Measurements from ENCODE around the gene CYP26C1. TPM values are rescaled to one million over a fixed set of nuclear protein-coding genes. Genes with fewer than 3 reads are reported as not detected.

CYP26C1 gene
- total and polyA plus RNA-seq, 2 donors from 2014 or later = 0.09 to 0.35 TPM

DNA sequence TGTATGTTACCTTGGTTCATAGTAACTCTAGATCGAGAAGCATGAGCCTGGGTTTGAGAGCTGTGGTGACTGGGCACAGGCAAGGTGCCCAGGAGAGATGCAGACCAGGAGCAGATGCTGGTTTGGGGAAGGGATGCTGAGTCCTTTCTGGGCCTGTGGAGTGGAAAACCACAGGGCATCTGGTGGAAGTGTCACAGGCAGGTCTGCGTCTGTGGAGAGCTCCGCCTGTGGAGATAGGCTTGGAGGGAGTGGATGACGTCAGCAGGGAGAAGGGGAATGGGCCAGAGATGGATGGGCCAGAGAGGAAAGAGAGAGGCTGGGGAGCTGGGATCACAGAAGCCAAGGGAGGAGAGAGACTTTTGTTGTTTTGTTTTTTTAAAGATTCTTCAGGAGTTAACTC is 27.9 kb downstream of the CYP26C1 start:
- intact Hi-C loops (cut with DNase I) = no loop called here
- no peaks in the 10 kb centered on the region for H3K4me1 ChIP-seq (ENCODE audit: control insufficient read depth in 2 of 3, insufficient read depth in 2 of 3, low read depth in 1 of 3, low read length in 3 of 3)
- H3K36me3 ChIP-seq (ENCODE audit: control insufficient read depth in 2 of 3, insufficient read depth in 3 of 3, low read length in 3 of 3) = no peaks in the 10 kb centered on the region
- H3K9ac ChIP-seq (ENCODE audit: low read length in 3 of 3) = no peak overlapping the region
- H3K27me3 ChIP-seq (ENCODE audit: control insufficient read depth, insufficient read depth, low read length) = no peaks in the 10 kb centered on the region
- DNase-seq (no peak), FAIRE-seq (no peak)
- no peak overlapping the region for H3K27ac ChIP-seq (ENCODE audit: low read depth in 2 of 2, low read length in 2 of 2)
- H3K4me3 ChIP-seq (ENCODE audit: low read length in 3 of 3) = no peak overlapping the region
- no peaks in the 10 kb centered on the region for H3K9me3 ChIP-seq (ENCODE audit: control insufficient read depth in 2 of 3, insufficient read depth in 1 of 3, low read length in 3 of 3)
- TF ChIP-seq, protein P1, sequence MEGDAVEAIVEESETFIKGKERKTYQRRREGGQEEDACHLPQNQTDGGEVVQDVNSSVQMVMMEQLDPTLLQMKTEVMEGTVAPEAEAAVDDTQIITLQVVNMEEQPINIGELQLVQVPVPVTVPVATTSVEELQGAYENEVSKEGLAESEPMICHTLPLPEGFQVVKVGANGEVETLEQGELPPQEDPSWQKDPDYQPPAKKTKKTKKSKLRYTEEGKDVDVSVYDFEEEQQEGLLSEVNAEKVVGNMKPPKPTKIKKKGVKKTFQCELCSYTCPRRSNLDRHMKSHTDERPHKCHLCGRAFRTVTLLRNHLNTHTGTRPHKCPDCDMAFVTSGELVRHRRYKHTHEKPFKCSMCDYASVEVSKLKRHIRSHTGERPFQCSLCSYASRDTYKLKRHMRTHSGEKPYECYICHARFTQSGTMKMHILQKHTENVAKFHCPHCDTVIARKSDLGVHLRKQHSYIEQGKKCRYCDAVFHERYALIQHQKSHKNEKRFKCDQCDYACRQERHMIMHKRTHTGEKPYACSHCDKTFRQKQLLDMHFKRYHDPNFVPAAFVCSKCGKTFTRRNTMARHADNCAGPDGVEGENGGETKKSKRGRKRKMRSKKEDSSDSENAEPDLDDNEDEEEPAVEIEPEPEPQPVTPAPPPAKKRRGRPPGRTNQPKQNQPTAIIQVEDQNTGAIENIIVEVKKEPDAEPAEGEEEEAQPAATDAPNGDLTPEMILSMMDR (IDR thresholded peaks at IDR 0.05; ENCODE audit: borderline replicate concordance, extremely low read depth, insufficient read depth) = no peak

DNA sequence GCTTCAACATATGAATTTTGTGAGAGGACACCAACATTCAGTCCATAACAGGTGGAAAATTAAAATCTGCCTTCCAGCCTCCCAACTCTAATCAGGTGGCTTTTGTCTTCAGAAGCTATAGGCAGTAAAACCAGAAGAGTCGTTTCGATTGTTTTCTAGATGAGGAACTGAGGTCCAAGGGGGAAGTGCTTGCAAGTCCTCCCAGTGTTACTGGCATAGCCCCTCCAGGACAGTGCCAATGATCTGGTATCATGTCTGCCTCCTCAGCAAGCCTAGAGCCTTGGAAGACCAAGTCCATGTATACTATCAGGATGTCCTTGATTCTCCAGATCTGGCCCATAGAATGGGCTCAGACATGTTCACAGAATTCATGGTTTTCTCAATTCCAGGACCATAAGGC is 30.0 kb downstream of the CYP26C1 start:
- TF ChIP-seq, protein P1 (IDR thresholded peaks at IDR 0.05; ENCODE audit: borderline replicate concordance, extremely low read depth, insufficient read depth) = no peak
- Histone ChIP-seq H3K27ac (ENCODE audit: low read depth in 2 of 2, low read length in 2 of 2) (no peak overlapping the region), H3K9me3 (ENCODE audit: control insufficient read depth in 2 of 3, insufficient read depth in 1 of 3, low read length in 3 of 3) (no peaks in the 10 kb centered on the region), H3K4me1 (ENCODE audit: control insufficient read depth in 2 of 3, insufficient read depth in 2 of 3, low read depth in 1 of 3, low read length in 3 of 3) (no peaks in the 10 kb centered on the region), H3K36me3 (ENCODE audit: control insufficient read depth in 2 of 3, insufficient read depth in 3 of 3, low read length in 3 of 3) (no peaks in the 10 kb centered on the region), H3K4me3 (ENCODE audit: low read length in 3 of 3) (no peak overlapping the region), H3K27me3 (ENCODE audit: control insufficient read depth, insufficient read depth, low read length) (no peaks in the 10 kb centered on the region), H3K9ac (ENCODE audit: low read length in 3 of 3) (no peak overlapping the region)
- FAIRE-seq (no peak), DNase-seq (no peak)
- intact Hi-C loops (cut with DNase I) = no loop called here

DNA sequence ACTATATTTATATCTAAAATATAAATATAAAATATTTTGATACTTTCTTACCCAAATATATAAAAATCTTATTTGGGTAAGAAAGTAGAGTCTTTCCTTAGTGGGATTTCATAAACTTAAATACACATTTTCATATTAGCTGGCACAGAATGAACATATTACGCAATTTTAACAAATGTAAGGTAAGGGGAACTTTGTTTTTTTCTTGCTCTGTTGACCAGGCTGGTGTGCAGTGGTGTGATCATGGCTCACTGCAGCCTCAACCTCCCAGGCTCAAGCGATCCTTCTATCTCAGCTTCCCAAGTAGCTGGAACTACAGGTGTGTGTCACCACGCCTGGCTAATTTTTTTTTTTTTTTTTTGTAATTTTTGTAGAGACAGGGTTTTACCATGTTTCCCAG is 31.4 kb downstream of the CYP26C1 start:
- no peaks in the 10 kb centered on the region for H3K27me3 ChIP-seq (ENCODE audit: control insufficient read depth, insufficient read depth, low read length)
- H3K4me1 ChIP-seq (ENCODE audit: control insufficient read depth in 2 of 3, insufficient read depth in 2 of 3, low read depth in 1 of 3, low read length in 3 of 3) = no peaks in the 10 kb centered on the region
- no peak overlapping the region for H3K9ac ChIP-seq (ENCODE audit: low read length in 3 of 3)
- TF ChIP-seq, protein P1 (IDR thresholded peaks at IDR 0.05; ENCODE audit: borderline replicate concordance, extremely low read depth, insufficient read depth) = no peak
- FAIRE-seq (no peak), DNase-seq (no peak)
- H3K9me3 ChIP-seq (ENCODE audit: control insufficient read depth in 2 of 3, insufficient read depth in 1 of 3, low read length in 3 of 3) = no peaks in the 10 kb centered on the region
- H3K36me3 ChIP-seq (ENCODE audit: control insufficient read depth in 2 of 3, insufficient read depth in 3 of 3, low read length in 3 of 3) = no peaks in the 10 kb centered on the region
- intact Hi-C loops (cut with DNase I) = no loop called here
- H3K27ac ChIP-seq (ENCODE audit: low read depth in 2 of 2, low read length in 2 of 2) = no peak overlapping the region
- H3K4me3 ChIP-seq (ENCODE audit: low read length in 3 of 3) = no peak overlapping the region

DNA sequence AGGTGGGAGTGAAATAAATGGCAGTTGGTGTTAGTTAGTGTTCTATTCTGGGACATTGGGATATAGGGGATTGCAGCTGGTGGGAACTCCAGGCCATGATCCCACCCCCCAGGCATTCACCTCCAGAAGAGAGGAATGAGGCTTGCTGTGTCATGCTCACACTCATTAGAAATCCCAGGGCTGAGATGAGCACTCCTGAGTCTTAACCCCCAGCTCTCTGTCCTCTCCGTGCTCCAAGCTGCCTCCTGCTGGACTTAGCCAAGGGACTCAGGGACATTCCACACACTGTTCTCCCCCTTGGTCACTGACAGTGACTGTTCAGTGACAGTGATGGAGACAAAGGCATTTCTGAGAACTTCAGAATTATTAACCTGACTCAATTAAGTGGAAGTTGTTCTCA is 34.6 kb downstream of the CYP26C1 start:
- FAIRE-seq = no peak
- TF ChIP-seq, protein P1 (IDR thresholded peaks at IDR 0.05; ENCODE audit: borderline replicate concordance, extremely low read depth, insufficient read depth) = no peak

More for the DNA sequence above, 34.6 kb downstream of the CYP26C1 start:
- intact Hi-C loops (cut with DNase I) = no loop called here
- Histone ChIP-seq H3K9ac (ENCODE audit: low read length in 3 of 3) (no peak overlapping the region), H3K9me3 (ENCODE audit: control insufficient read depth in 2 of 3, insufficient read depth in 1 of 3, low read length in 3 of 3) (no peaks in the 10 kb centered on the region), H3K27me3 (ENCODE audit: control insufficient read depth, insufficient read depth, low read length) (no peaks in the 10 kb centered on the region), H3K4me3 (ENCODE audit: low read length in 3 of 3) (no peak overlapping the region), H3K36me3 (ENCODE audit: control insufficient read depth in 2 of 3, insufficient read depth in 3 of 3, low read length in 3 of 3) (no peaks in the 10 kb centered on the region), H3K27ac (ENCODE audit: low read depth in 2 of 2, low read length in 2 of 2) (no peak overlapping the region), H3K4me1 (ENCODE audit: control insufficient read depth in 2 of 3, insufficient read depth in 2 of 3, low read depth in 1 of 3, low read length in 3 of 3) (no peaks in the 10 kb centered on the region)
- DNase-seq = no peak

All from kidney (tissue), 14 donors.